ENCODE measurements around the gene FANCI. TPM values are rescaled to one million over a fixed set of nuclear protein-coding genes. Genes with fewer than 3 reads are reported as not detected.

FANCI gene
- total RNA-seq, 2 donors from 2014 or later: 94.5 to 173 TPM

DNA sequence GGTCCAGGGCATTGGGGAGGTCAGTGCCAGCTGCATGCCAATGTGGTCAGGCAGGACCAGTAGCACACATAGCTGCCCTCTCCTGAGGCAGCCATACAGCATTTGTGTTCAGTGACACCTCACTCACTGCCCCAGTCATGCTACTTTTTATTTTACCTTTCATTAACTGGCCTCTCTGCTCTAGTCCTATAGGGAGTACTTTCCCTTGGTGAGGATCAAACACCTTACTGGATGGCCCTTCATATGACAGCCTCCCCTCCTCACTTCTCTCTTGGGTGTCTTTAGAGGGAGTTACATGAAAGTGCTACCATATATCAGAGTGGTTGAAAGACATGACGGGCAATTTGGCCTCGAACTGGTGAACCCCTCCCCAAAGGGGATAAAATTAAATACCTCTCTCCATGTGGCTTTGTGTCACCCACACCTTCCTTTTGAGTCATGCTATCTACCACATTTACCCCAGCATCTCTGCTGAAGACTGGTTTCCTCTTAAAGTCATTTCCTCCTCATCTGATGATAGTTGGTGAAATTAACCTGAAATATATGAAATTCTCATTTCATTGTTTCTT lies 40.0 kb upstream of the FANCI start:
- H3K4me1 Mint-ChIP-seq: peaks cover 21% of the 10 kb centered on the region

GRCh38 chr15:89205991-89206585 lies 37.7 kb upstream of the FANCI start:
- Histone ChIP-seq H3K36me3 (ENCODE audit: control insufficient read depth, insufficient read depth, low read length) (peaks cover 2% of the 10 kb centered on the region), H3K4me3 (ENCODE audit: low read length) (no peak overlapping the region), H3K27me3 (ENCODE audit: control insufficient read depth, insufficient read depth, low read length, poor library complexity, severe bottlenecking) (no peaks in the 10 kb centered on the region), H3K9me3 (ENCODE audit: control insufficient read depth, low read length) (no peaks in the 10 kb centered on the region), H3K27ac (ENCODE audit: low read depth, low read length) (no peak overlapping the region), H3K4me1 (ENCODE audit: control insufficient read depth, insufficient read depth, low read length) (no peaks in the 10 kb centered on the region), H3K9ac (ENCODE audit: extremely low read depth, low read length, poor library complexity, severe bottlenecking) (no peak overlapping the region)
- DNase-seq: no peak
- H3K36me3 Mint-ChIP-seq (ENCODE audit: low read depth): peaks cover 3% of the 10 kb centered on the region
- TF ChIP-seq CTCF (conservative IDR thresholded peaks at IDR 0.05): no peak
- peaks cover 3% of the 10 kb centered on the region for H3K4me1 Mint-ChIP-seq
- no peak overlapping the region for H3K4me3 Mint-ChIP-seq
- 88 to 93% methylated on average over 10 to 14 of the region's 14 CpGs for WGBS, 2 experiments (ENCODE audit: insufficient coverage in 1 of 2, insufficient read length in 1 of 2)
- H3K27ac Mint-ChIP-seq: no peak overlapping the region
- no peaks in the 10 kb centered on the region for H3K9me3 Mint-ChIP-seq
- peaks cover 4% of the 10 kb centered on the region for H3K27me3 Mint-ChIP-seq (ENCODE audit: insufficient read depth)

More for the DNA sequence above, 40.0 kb upstream of the FANCI start:
- WGBS, 2 experiments (ENCODE audit: insufficient coverage in 1 of 2, insufficient read length in 1 of 2): 75 to 82% methylated on average over 2 of the region's 2 CpGs
- Mint-ChIP-seq H3K4me3 (no peak overlapping the region), H3K9me3 (no peaks in the 10 kb centered on the region), H3K27ac (no peak overlapping the region), H3K36me3 (ENCODE audit: low read depth) (peaks cover 4% of the 10 kb centered on the region), H3K27me3 (ENCODE audit: insufficient read depth) (peaks cover 4% of the 10 kb centered on the region)
- no peak overlapping the region for H3K4me3 ChIP-seq (ENCODE audit: low read length)
- no peak overlapping the region for H3K27ac ChIP-seq (ENCODE audit: low read depth, low read length)
- H3K9me3 ChIP-seq (ENCODE audit: control insufficient read depth, low read length): no peaks in the 10 kb centered on the region
- no peak for DNase-seq
- no peaks in the 10 kb centered on the region for H3K27me3 ChIP-seq (ENCODE audit: control insufficient read depth, insufficient read depth, low read length, poor library complexity, severe bottlenecking)
- peaks cover 3% of the 10 kb centered on the region for H3K36me3 ChIP-seq (ENCODE audit: control insufficient read depth, insufficient read depth, low read length)
- TF ChIP-seq CTCF (conservative IDR thresholded peaks at IDR 0.05): no peak
- no peak overlapping the region for H3K9ac ChIP-seq (ENCODE audit: extremely low read depth, low read length, poor library complexity, severe bottlenecking)
- peaks cover 9% of the 10 kb centered on the region for H3K4me1 ChIP-seq (ENCODE audit: control insufficient read depth, insufficient read depth, low read length)

- peak; percentile 96 for DNase-seq
- Histone ChIP-seq H3K4me3 (ENCODE audit: low read length) (no peak overlapping the region), H3K36me3 (ENCODE audit: control insufficient read depth, insufficient read depth, low read length) (no peaks in the 10 kb centered on the region), H3K9ac (ENCODE audit: extremely low read depth, low read length, poor library complexity, severe bottlenecking) (no peak overlapping the region), H3K9me3 (ENCODE audit: control insufficient read depth, low read length) (no peaks in the 10 kb centered on the region), H3K27me3 (ENCODE audit: control insufficient read depth, insufficient read depth, low read length, poor library complexity, severe bottlenecking) (no peaks in the 10 kb centered on the region), H3K27ac (ENCODE audit: low read depth, low read length) (no peak overlapping the region), H3K4me1 (ENCODE audit: control insufficient read depth, insufficient read depth, low read length) (no peaks in the 10 kb centered on the region)
- Mint-ChIP-seq H3K4me3 (no peak overlapping the region), H3K4me1 (peaks cover 3% of the 10 kb centered on the region), H3K27me3 (ENCODE audit: insufficient read depth) (peaks cover 4% of the 10 kb centered on the region), H3K9me3 (no peaks in the 10 kb centered on the region), H3K27ac (no peak overlapping the region), H3K36me3 (ENCODE audit: low read depth) (no peaks in the 10 kb centered on the region)
- peak; percentile 99 for TF ChIP-seq CTCF (conservative IDR thresholded peaks at IDR 0.05)
- 18 to 36% methylated on average over 6 to 14 of the region's 14 CpGs for WGBS, 2 experiments (ENCODE audit: insufficient coverage in 1 of 2, insufficient read length in 1 of 2)
Measured at GRCh38 chr15:89206908-89207331, 36.9 kb upstream of the FANCI start.

Measured in endodermal cell (in vitro differentiated cells).